ENCODE measurements around the gene DEFB110. TPM values are rescaled to one million over a fixed set of nuclear protein-coding genes. Genes with fewer than 3 reads are reported as not detected.

The DEFB110 gene
- total RNA-seq, 1 experiment from 2014 or later, result not detected

DNA sequence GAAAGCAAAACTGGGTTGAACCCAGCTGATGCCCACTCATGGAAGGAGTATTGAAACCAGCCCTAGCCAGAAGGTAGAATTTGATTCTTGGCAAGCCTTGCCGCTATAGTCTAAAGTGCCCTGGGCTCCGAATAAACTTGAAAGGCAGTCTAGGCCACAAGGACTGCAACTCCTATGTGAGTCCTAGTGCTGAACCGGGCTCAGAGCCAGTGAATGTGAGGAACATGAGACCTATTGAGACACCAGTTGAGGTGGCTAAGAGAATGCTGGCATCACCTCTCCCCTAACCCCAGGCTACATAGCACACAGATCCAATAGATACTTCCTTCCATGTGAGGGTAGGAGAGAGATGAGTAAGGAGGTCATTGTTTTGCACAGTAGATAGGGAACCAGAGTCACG lies 3.5 kb upstream of the DEFB110 start:
- Histone ChIP-seq H3K27ac (ENCODE audit: low read length) (no peak overlapping the region), H3K27me3 (ENCODE audit: low read length) (no peaks in the 10 kb centered on the region), H3K4me3 (ENCODE audit: low read length) (no peak overlapping the region), H3K9ac (ENCODE audit: low read length) (no peak overlapping the region), H3K9me2 (replicated peaks; ENCODE audit: insufficient read depth, low read length) (no peaks in the 10 kb centered on the region), H2AFZ (ENCODE audit: low read length) (no peak overlapping the region), H4K20me1 (ENCODE audit: insufficient read depth, low read depth, low read length) (no peaks in the 10 kb centered on the region), H3K79me2 (ENCODE audit: low read length) (no peaks in the 10 kb centered on the region), H3K4me2 (ENCODE audit: low read depth, low read length, poor library complexity, severe bottlenecking) (no peak overlapping the region), H3K9me3 (ENCODE audit: low read length) (peaks cover 4% of the 10 kb centered on the region; the same call in 1 of the 2 replicates), H3K36me3 (ENCODE audit: insufficient read depth, low read length) (no peaks in the 10 kb centered on the region), H3K4me1 (ENCODE audit: low read length) (no peaks in the 10 kb centered on the region)
- no peak for DNase-seq

DNA sequence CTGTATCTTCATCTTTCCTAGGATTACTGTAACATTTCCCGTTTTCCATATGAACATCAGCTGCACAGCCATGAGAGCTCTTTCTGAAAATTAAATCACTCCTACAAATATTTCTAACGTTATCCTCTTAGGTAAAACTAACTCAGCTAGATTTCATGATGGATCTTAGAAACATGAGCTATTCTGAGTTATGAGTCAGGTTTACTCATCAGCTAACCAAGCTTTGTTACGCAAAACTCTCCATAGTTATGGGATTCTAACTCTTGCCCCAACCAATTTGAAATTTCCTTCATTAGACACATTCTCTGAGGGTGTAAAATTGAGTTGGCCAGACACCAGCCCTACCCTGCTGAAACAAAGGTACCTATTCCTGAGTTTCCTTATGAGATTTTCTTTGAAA lies 14.0 kb downstream of the DEFB110 start:
- DNase-seq, result no peak
- no peaks in the 10 kb centered on the region for H4K20me1 ChIP-seq (ENCODE audit: insufficient read depth, low read depth, low read length)
- H3K27ac ChIP-seq (ENCODE audit: low read length), result no peak overlapping the region
- H3K4me2 ChIP-seq (ENCODE audit: low read depth, low read length, poor library complexity, severe bottlenecking), result no peak overlapping the region
- no peaks in the 10 kb centered on the region for H3K36me3 ChIP-seq (ENCODE audit: insufficient read depth, low read length)
- no peak overlapping the region for H2AFZ ChIP-seq (ENCODE audit: low read length)
- no peaks in the 10 kb centered on the region for H3K9me3 ChIP-seq (ENCODE audit: low read length)
- H3K79me2 ChIP-seq (ENCODE audit: low read length), result no peaks in the 10 kb centered on the region
- no peak overlapping the region for H3K4me3 ChIP-seq (ENCODE audit: low read length)
- H3K27me3 ChIP-seq (ENCODE audit: low read length), result no peaks in the 10 kb centered on the region
- H3K4me1 ChIP-seq (ENCODE audit: low read length), result no peaks in the 10 kb centered on the region
- H3K9ac ChIP-seq (ENCODE audit: low read length), result no peak overlapping the region
- no peaks in the 10 kb centered on the region for H3K9me2 ChIP-seq (replicated peaks; ENCODE audit: insufficient read depth, low read length)

DNA sequence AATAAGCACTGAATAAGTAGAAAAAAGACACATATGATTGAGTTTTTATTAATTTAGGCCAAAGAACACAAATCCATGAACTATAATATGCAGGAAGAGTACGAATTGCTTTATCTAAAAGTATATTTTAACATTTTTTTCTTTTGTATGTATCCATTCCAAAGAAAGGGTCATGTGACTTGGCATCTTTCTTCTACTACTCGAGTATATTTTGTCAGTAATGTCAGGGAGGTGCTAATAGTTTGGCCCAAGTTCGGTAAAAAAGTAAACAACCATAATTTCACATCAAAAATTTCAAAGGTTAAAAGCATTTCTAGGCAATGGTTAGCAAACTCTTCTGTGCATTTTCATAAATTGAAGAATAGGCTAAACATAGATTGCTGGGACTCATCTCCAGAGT lies 18.7 kb downstream of the DEFB110 start:
- no peak overlapping the region for H2AFZ ChIP-seq (ENCODE audit: low read length)
- no peaks in the 10 kb centered on the region for H3K79me2 ChIP-seq (ENCODE audit: low read length)
- DNase-seq, result no peak
- no peaks in the 10 kb centered on the region for H3K9me2 ChIP-seq (replicated peaks; ENCODE audit: insufficient read depth, low read length)
- H3K36me3 ChIP-seq (ENCODE audit: insufficient read depth, low read length), result no peaks in the 10 kb centered on the region
- no peak overlapping the region for H3K4me3 ChIP-seq (ENCODE audit: low read length)
- no peak overlapping the region for H3K9ac ChIP-seq (ENCODE audit: low read length)
- no peaks in the 10 kb centered on the region for H3K27me3 ChIP-seq (ENCODE audit: low read length)
- H3K4me1 ChIP-seq (ENCODE audit: low read length), result no peaks in the 10 kb centered on the region
- H3K4me2 ChIP-seq (ENCODE audit: low read depth, low read length, poor library complexity, severe bottlenecking), result no peak overlapping the region
- H4K20me1 ChIP-seq (ENCODE audit: insufficient read depth, low read depth, low read length), result no peaks in the 10 kb centered on the region
- H3K9me3 ChIP-seq (ENCODE audit: low read length), result no peaks in the 10 kb centered on the region
- no peak overlapping the region for H3K27ac ChIP-seq (ENCODE audit: low read length)

DNA sequence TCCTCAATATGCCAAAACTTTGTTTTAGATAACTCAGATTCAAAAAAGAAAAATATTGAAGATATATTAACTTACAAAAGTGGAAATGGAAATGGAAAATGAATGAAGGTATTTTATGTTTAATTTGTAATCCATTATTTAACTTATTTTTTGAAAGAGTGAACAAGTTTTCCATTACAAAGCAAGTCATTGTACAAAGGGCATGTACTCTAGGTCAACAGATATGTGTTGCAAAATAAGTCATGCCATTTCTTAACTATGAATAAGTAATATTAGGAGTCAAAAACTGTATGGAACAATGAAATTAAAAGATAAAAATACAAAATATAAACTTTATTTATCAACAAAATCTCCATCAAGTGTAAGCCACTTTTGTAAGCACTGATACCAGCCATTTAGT lies 26.5 kb downstream of the DEFB110 start:
- H3K4me2 ChIP-seq (ENCODE audit: low read depth, low read length, poor library complexity, severe bottlenecking), result no peak overlapping the region
- H3K27ac ChIP-seq (ENCODE audit: low read length), result no peak overlapping the region
- DNase-seq, result no peak
- H2AFZ ChIP-seq (ENCODE audit: low read length), result no peak overlapping the region
- H3K9me2 ChIP-seq (replicated peaks; ENCODE audit: insufficient read depth, low read length), result no peaks in the 10 kb centered on the region
- peaks cover 4% of the 10 kb centered on the region; the same call in 1 of the 2 replicates for H3K9me3 ChIP-seq (ENCODE audit: low read length)
- no peaks in the 10 kb centered on the region for H3K27me3 ChIP-seq (ENCODE audit: low read length)
- no peaks in the 10 kb centered on the region for H4K20me1 ChIP-seq (ENCODE audit: insufficient read depth, low read depth, low read length)
- no peak overlapping the region for H3K9ac ChIP-seq (ENCODE audit: low read length)
- H3K4me3 ChIP-seq (ENCODE audit: low read length), result no peak overlapping the region
- no peaks in the 10 kb centered on the region for H3K36me3 ChIP-seq (ENCODE audit: insufficient read depth, low read length)
- no peaks in the 10 kb centered on the region for H3K4me1 ChIP-seq (ENCODE audit: low read length)
- no peaks in the 10 kb centered on the region for H3K79me2 ChIP-seq (ENCODE audit: low read length)

DNA sequence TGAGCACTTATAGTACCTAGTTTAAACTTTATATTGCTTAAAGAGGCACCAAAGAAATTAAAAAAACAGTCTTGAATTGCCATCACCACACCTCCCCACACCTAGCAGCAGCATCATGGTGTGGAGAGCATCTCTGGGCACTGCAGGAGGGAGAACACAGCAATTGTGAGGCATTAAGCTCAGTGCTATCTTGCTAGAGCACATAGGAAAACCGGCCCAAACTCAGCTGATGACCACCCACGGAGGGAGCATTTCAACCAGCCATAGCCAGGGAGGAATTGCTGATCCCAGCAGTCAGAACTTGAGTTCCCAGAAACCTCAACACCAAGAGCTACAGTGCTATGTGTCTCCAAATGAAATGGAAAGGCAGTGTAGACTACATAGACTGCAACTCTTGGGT lies 32.9 kb downstream of the DEFB110 start:
- Histone ChIP-seq H4K20me1 (ENCODE audit: insufficient read depth, low read depth, low read length) (no peaks in the 10 kb centered on the region), H3K27me3 (ENCODE audit: low read length) (no peaks in the 10 kb centered on the region), H3K9me3 (ENCODE audit: low read length) (peaks cover 10% of the 10 kb centered on the region; the same call in 1 of the 2 replicates), H3K4me2 (ENCODE audit: low read depth, low read length, poor library complexity, severe bottlenecking) (no peak overlapping the region), H3K4me3 (ENCODE audit: low read length) (no peak overlapping the region), H3K4me1 (ENCODE audit: low read length) (no peaks in the 10 kb centered on the region), H3K9ac (ENCODE audit: low read length) (no peak overlapping the region), H3K36me3 (ENCODE audit: insufficient read depth, low read length) (no peaks in the 10 kb centered on the region), H3K9me2 (replicated peaks; ENCODE audit: insufficient read depth, low read length) (no peaks in the 10 kb centered on the region; the same call in 1 of the 2 replicates), H2AFZ (ENCODE audit: low read length) (no peak overlapping the region), H3K79me2 (ENCODE audit: low read length) (no peaks in the 10 kb centered on the region), H3K27ac (ENCODE audit: low read length) (no peak overlapping the region)
- no peak for DNase-seq

DNA sequence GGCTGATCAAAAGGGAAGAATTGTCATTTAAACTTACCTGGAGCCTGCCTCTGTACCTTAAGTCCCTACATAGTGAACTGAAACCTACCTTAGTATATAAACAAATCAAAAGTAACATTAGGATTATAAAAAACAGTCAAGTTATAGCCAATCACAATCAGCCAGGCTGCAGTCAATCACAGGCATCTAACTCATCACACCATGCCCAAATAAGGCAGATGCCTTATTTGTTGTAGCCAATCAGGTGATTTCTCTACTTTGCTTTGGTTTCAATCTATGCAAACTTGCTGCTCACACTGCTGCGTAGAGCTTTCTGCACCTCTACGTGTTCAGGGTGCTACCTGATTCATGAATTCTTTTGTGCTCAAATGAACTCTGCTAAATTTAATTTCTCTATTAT lies 34.0 kb downstream of the DEFB110 start:
- Histone ChIP-seq H2AFZ (ENCODE audit: low read length) (no peak overlapping the region), H3K4me1 (ENCODE audit: low read length) (no peaks in the 10 kb centered on the region), H4K20me1 (ENCODE audit: insufficient read depth, low read depth, low read length) (no peaks in the 10 kb centered on the region), H3K27me3 (ENCODE audit: low read length) (no peaks in the 10 kb centered on the region), H3K27ac (ENCODE audit: low read length) (no peak overlapping the region), H3K79me2 (ENCODE audit: low read length) (no peaks in the 10 kb centered on the region), H3K4me3 (ENCODE audit: low read length) (no peak overlapping the region), H3K9ac (ENCODE audit: low read length) (no peak overlapping the region), H3K4me2 (ENCODE audit: low read depth, low read length, poor library complexity, severe bottlenecking) (no peak overlapping the region), H3K36me3 (ENCODE audit: insufficient read depth, low read length) (no peaks in the 10 kb centered on the region), H3K9me3 (ENCODE audit: low read length) (peaks cover 10% of the 10 kb centered on the region; the same call in 1 of the 2 replicates), H3K9me2 (replicated peaks; ENCODE audit: insufficient read depth, low read length) (no peaks in the 10 kb centered on the region; the same call in 1 of the 2 replicates)
- DNase-seq, result no peak

DNA sequence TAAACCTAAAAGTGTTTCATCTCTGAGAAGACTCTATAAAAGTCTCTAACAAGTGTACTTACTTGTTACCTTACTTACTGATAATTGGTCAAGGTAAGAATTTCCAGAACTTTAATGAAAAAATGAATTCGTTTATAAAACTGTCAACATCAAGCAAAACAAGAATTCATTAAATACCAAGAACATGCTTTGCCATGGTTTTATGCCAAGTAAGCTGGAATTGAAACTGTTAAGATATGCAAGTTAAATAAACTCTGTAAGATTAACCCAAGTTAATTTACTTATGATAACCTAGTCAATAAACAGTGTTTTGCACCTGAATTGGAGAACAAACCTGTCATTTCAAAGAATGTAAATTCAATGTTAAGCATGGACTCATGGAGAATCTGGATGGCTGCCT lies 35.2 kb downstream of the DEFB110 start:
- Histone ChIP-seq H3K4me1 (ENCODE audit: low read length) (no peaks in the 10 kb centered on the region), H3K79me2 (ENCODE audit: low read length) (no peaks in the 10 kb centered on the region), H3K9ac (ENCODE audit: low read length) (no peak overlapping the region)

DNA sequence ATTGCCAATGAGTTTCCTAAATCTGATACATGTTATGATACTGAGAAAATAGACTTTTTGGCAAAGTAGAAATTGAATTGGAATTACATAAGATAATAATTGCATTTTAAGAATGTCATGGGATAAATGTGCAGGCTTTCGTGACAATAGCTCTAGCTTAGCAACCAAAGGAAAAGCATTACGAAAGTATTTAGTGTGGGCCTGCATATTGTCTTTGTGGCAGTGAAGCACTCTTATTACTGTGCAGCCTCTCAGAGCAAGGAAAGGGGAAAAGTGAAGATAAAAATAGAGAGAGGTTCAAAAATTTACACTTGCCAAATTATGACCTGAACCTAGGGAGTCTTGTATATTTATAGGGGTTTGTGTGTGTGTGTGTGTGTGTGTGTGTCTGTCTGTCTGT lies 39.7 kb downstream of the DEFB110 start:
- no peaks in the 10 kb centered on the region for H3K36me3 ChIP-seq (ENCODE audit: insufficient read depth, low read length)
- DNase-seq, result no peak
- H3K9me3 ChIP-seq (ENCODE audit: low read length), result peaks cover 6% of the 10 kb centered on the region; the same call in 1 of the 2 replicates
- no peaks in the 10 kb centered on the region for H3K79me2 ChIP-seq (ENCODE audit: low read length)
- H3K4me3 ChIP-seq (ENCODE audit: low read length), result no peak overlapping the region
- no peak overlapping the region for H3K4me2 ChIP-seq (ENCODE audit: low read depth, low read length, poor library complexity, severe bottlenecking)
- H3K9me2 ChIP-seq (replicated peaks; ENCODE audit: insufficient read depth, low read length), result no peaks in the 10 kb centered on the region; the same call in 1 of the 2 replicates
- H4K20me1 ChIP-seq (ENCODE audit: insufficient read depth, low read depth, low read length), result no peaks in the 10 kb centered on the region
- no peaks in the 10 kb centered on the region for H3K27me3 ChIP-seq (ENCODE audit: low read length)
- no peak overlapping the region for H2AFZ ChIP-seq (ENCODE audit: low read length)
- no peak overlapping the region for H3K27ac ChIP-seq (ENCODE audit: low read length)
- no peak overlapping the region for H3K9ac ChIP-seq (ENCODE audit: low read length)
- no peaks in the 10 kb centered on the region for H3K4me1 ChIP-seq (ENCODE audit: low read length)

More for the DNA sequence above, 35.2 kb downstream of the DEFB110 start:
- H3K4me2 ChIP-seq (ENCODE audit: low read depth, low read length, poor library complexity, severe bottlenecking), result no peak overlapping the region
- no peaks in the 10 kb centered on the region for H4K20me1 ChIP-seq (ENCODE audit: insufficient read depth, low read depth, low read length)
- H3K36me3 ChIP-seq (ENCODE audit: insufficient read depth, low read length), result no peaks in the 10 kb centered on the region
- H2AFZ ChIP-seq (ENCODE audit: low read length), result no peak overlapping the region
- H3K27ac ChIP-seq (ENCODE audit: low read length), result no peak overlapping the region
- H3K27me3 ChIP-seq (ENCODE audit: low read length), result no peaks in the 10 kb centered on the region
- no peaks in the 10 kb centered on the region; the same call in 1 of the 2 replicates for H3K9me2 ChIP-seq (replicated peaks; ENCODE audit: insufficient read depth, low read length)
- H3K9me3 ChIP-seq (ENCODE audit: low read length), result peaks cover 10% of the 10 kb centered on the region; the same call in 1 of the 2 replicates
- no peak for DNase-seq
- no peak overlapping the region for H3K4me3 ChIP-seq (ENCODE audit: low read length)

DNA sequence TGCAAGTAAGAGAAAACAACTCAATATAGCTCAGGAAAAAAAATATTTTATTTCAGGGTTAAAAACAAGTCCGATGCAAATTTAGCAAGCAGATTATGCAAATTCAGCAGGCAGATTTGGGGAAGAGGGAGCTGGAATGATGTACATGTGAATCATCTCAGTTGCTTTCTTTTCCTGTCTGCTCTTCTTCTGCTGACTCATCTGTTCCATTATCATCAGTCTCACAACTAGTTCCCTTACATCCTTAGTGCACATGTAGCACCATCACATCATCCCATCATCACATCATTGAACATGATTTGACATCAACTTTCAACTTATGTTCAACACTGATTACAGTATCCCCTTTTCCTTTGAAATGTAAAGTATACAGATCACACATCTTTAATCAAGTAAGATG lies 40.9 kb downstream of the DEFB110 start:
- Histone ChIP-seq H3K9me2 (replicated peaks; ENCODE audit: insufficient read depth, low read length) (no peaks in the 10 kb centered on the region; the same call in 1 of the 2 replicates), H3K27me3 (ENCODE audit: low read length) (no peaks in the 10 kb centered on the region), H3K4me2 (ENCODE audit: low read depth, low read length, poor library complexity, severe bottlenecking) (no peak overlapping the region), H3K79me2 (ENCODE audit: low read length) (no peaks in the 10 kb centered on the region), H2AFZ (ENCODE audit: low read length) (no peak overlapping the region), H3K9ac (ENCODE audit: low read length) (no peak overlapping the region), H3K9me3 (ENCODE audit: low read length) (peaks cover under 1% of the 10 kb centered on the region; the same call in 1 of the 2 replicates), H3K27ac (ENCODE audit: low read length) (no peak overlapping the region), H3K4me3 (ENCODE audit: low read length) (no peak overlapping the region), H3K4me1 (ENCODE audit: low read length) (no peaks in the 10 kb centered on the region), H3K36me3 (ENCODE audit: insufficient read depth, low read length) (no peaks in the 10 kb centered on the region), H4K20me1 (ENCODE audit: insufficient read depth, low read depth, low read length) (no peaks in the 10 kb centered on the region)
- DNase-seq, result no peak

Measured in Karpas-422 (cell line).